Measurements from ENCODE around the gene CIDEB.
"Not testable (repeated sequence)": the region's sequence is repeated elsewhere in the genome, so short reads cannot be mapped to it uniquely, and the experiment has no call there.

Gene CIDEB

GRCh38 chr14:24307575-24308341 lies at the start of gene CIDEB:
Gene CIDEB, minus strand, starts transcription at chr14:24307977. Its CDS starts 119 bp downstream, at chr14:24307858.
- H3K4me3 ChIP-seq (ENCODE audit: low read depth, low read length) = no peak within 1 kb of the TSS
- no peak for DNase-seq (ENCODE audit: low read depth)

- no peak overlapping the region for H3K4me3 ChIP-seq (ENCODE audit: low read depth, low read length)
- no peak for DNase-seq (ENCODE audit: low read depth)
These were observed 48.4 kb upstream of the CIDEB start for GRCh38 chr14:24356208-24356607.

- no peak overlapping the region for H3K4me3 ChIP-seq (ENCODE audit: low read depth, low read length)
- DNase-seq (ENCODE audit: low read depth) = no peak
These were observed 47.2 kb upstream of the CIDEB start for GRCh38 chr14:24355009-24355408.

GRCh38 chr14:24354482-24354825 lies 46.7 kb upstream of the CIDEB start:
- not testable (repeated sequence) for DNase-seq (ENCODE audit: low read depth); H3K4me3 ChIP-seq (ENCODE audit: low read depth, low read length)

GRCh38 chr14:24353559-24354481 lies 46.0 kb upstream of the CIDEB start:
- no peak overlapping the region for H3K4me3 ChIP-seq (ENCODE audit: low read depth, low read length)

GRCh38 chr14:24351517-24351916 lies 43.7 kb upstream of the CIDEB start:
- no peak for DNase-seq (ENCODE audit: low read depth)

More at GRCh38 chr14:24353559-24354481, 46.0 kb upstream of the CIDEB start:
- no peak for DNase-seq (ENCODE audit: low read depth)

GRCh38 chr14:24349742-24350141 lies 42.0 kb upstream of the CIDEB start:
- no peak for DNase-seq (ENCODE audit: low read depth)
- no peak overlapping the region for H3K4me3 ChIP-seq (ENCODE audit: low read depth, low read length)

More at GRCh38 chr14:24351517-24351916, 43.7 kb upstream of the CIDEB start:
- H3K4me3 ChIP-seq (ENCODE audit: low read depth, low read length) = no peak overlapping the region

- no peak for DNase-seq (ENCODE audit: low read depth)
These were observed 40.4 kb upstream of the CIDEB start for GRCh38 chr14:24348186-24348585.

GRCh38 chr14:24347134-24347533 lies 39.4 kb upstream of the CIDEB start:
- no peak for DNase-seq (ENCODE audit: low read depth)
- H3K4me3 ChIP-seq (ENCODE audit: low read depth, low read length) = no peak overlapping the region

More at GRCh38 chr14:24348186-24348585, 40.4 kb upstream of the CIDEB start:
- no peak overlapping the region for H3K4me3 ChIP-seq (ENCODE audit: low read depth, low read length)

- no peak for DNase-seq (ENCODE audit: low read depth)
- no peak overlapping the region for H3K4me3 ChIP-seq (ENCODE audit: low read depth, low read length)
These were observed 36.3 kb upstream of the CIDEB start for GRCh38 chr14:24343795-24344660.

- no peak for DNase-seq (ENCODE audit: low read depth)
- no peak overlapping the region for H3K4me3 ChIP-seq (ENCODE audit: low read depth, low read length)
These were observed 35.1 kb upstream of the CIDEB start for GRCh38 chr14:24342889-24343288.

- no peak for DNase-seq (ENCODE audit: low read depth)
- H3K4me3 ChIP-seq (ENCODE audit: low read depth, low read length) = no peak overlapping the region
These were observed 32.8 kb upstream of the CIDEB start for GRCh38 chr14:24340606-24341005.

- no peak for DNase-seq (ENCODE audit: low read depth)
These were observed 31.7 kb upstream of the CIDEB start, which contains the start of gene RIPK3 for GRCh38 chr14:24339284-24340151. Gene RIPK3, minus strand, starts transcription at chr14:24339991. Its CDS starts 165 bp downstream, at chr14:24339826.

GRCh38 chr14:24338843-24339242 lies 31.1 kb upstream of the CIDEB start:
- no peak for DNase-seq (ENCODE audit: low read depth)
- H3K4me3 ChIP-seq (ENCODE audit: low read depth, low read length) = no peak overlapping the region

More at GRCh38 chr14:24339284-24340151, 31.7 kb upstream of the CIDEB start, which contains the start of gene RIPK3:
- peak within 1 kb of the TSS; percentile 12 for H3K4me3 ChIP-seq (ENCODE audit: low read depth, low read length)

GRCh38 chr14:24337824-24338175 lies 30.0 kb upstream of the CIDEB start:
- no peak overlapping the region for H3K4me3 ChIP-seq (ENCODE audit: low read depth, low read length)
- no peak for DNase-seq (ENCODE audit: low read depth)

GRCh38 chr14:24337144-24337823 lies 29.5 kb upstream of the CIDEB start:
- no peak for DNase-seq (ENCODE audit: low read depth)

GRCh38 chr14:24335461-24336171 lies 27.8 kb upstream of the CIDEB start:
- DNase-seq (ENCODE audit: low read depth) = no peak
- H3K4me3 ChIP-seq (ENCODE audit: low read depth, low read length) = no peak overlapping the region

More at GRCh38 chr14:24337144-24337823, 29.5 kb upstream of the CIDEB start:
- H3K4me3 ChIP-seq (ENCODE audit: low read depth, low read length) = no peak overlapping the region
